ENCODE results near the gene BICD2. TPM values are rescaled to one million over a fixed set of nuclear protein-coding genes. Genes with fewer than 3 reads are reported as not detected.
A peak's percentile ranks its signal among the peaks of the same experiment; 100 is the strongest.

The BICD2 gene
- total RNA-seq, 1 donor from 2014 or later = 43.7 TPM

DNA sequence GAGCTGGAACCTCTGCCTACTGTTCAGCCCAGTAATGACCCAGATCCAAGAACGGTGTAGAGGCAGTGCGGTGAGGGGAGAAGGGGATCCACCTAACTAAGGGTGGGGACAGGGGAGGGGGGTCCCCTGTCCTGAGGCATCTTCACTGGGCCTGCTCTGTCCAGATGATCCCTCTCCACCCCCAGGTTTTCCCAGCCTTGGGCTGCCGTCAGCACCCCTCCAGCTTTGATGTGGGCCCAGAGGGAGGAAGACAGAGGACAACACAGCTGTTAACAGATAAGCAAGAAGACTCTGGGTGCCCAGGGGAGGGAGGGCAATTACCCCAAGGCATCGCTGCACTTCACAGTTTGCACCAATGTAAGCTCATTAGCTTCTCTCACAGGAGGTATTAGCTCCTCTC lies 19.3 kb downstream of the BICD2 start:
- DNase-seq = no peak
- Mint-ChIP-seq H3K36me3 (ENCODE audit: unreplicated experiment) (no peaks in the 10 kb centered on the region), H3K4me1 (ENCODE audit: low read depth, unreplicated experiment) (peaks cover 61% of the 10 kb centered on the region), H3K4me3 (ENCODE audit: unreplicated experiment) (peak overlapping the region; percentile 63), H3K9me3 (ENCODE audit: unreplicated experiment) (peaks cover 15% of the 10 kb centered on the region), H3K27me3 (ENCODE audit: unreplicated experiment) (peaks cover 10% of the 10 kb centered on the region), H3K27ac (ENCODE audit: unreplicated experiment) (peak overlapping the region; percentile 74)
- TF ChIP-seq, protein P1, sequence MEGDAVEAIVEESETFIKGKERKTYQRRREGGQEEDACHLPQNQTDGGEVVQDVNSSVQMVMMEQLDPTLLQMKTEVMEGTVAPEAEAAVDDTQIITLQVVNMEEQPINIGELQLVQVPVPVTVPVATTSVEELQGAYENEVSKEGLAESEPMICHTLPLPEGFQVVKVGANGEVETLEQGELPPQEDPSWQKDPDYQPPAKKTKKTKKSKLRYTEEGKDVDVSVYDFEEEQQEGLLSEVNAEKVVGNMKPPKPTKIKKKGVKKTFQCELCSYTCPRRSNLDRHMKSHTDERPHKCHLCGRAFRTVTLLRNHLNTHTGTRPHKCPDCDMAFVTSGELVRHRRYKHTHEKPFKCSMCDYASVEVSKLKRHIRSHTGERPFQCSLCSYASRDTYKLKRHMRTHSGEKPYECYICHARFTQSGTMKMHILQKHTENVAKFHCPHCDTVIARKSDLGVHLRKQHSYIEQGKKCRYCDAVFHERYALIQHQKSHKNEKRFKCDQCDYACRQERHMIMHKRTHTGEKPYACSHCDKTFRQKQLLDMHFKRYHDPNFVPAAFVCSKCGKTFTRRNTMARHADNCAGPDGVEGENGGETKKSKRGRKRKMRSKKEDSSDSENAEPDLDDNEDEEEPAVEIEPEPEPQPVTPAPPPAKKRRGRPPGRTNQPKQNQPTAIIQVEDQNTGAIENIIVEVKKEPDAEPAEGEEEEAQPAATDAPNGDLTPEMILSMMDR (IDR thresholded peaks at IDR 0.05; ENCODE audit: partially characterized antibody, unreplicated experiment) = no peak

DNA sequence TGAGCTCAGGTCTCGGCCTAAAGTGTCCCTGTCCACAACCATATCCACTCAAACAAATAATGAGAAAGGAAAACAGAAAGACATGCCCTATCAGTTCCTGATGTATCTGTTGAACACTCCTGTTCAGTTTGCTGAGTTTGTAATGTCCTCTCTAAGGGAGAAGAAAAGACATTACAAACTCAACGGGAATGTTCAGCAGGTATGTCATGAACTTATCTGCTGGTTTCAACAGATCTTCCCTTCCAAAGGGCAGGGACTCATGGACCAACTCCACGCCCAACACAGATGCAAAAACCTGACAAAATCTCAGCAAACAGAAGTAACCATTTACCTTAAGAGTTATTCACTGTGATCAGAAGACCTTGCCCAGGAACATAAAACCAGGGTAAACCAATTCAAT lies 23.7 kb downstream of the BICD2 start:
- Mint-ChIP-seq H3K27me3 (ENCODE audit: unreplicated experiment) (peaks cover 4% of the 10 kb centered on the region), H3K36me3 (ENCODE audit: unreplicated experiment) (no peaks in the 10 kb centered on the region), H3K4me1 (ENCODE audit: low read depth, unreplicated experiment) (peaks cover 58% of the 10 kb centered on the region), H3K4me3 (ENCODE audit: unreplicated experiment) (no peak overlapping the region), H3K9me3 (ENCODE audit: unreplicated experiment) (peaks cover 11% of the 10 kb centered on the region), H3K27ac (ENCODE audit: unreplicated experiment) (no peak overlapping the region)
- TF ChIP-seq, protein P1 (IDR thresholded peaks at IDR 0.05; ENCODE audit: partially characterized antibody, unreplicated experiment) = no peak
- DNase-seq = no peak

DNA sequence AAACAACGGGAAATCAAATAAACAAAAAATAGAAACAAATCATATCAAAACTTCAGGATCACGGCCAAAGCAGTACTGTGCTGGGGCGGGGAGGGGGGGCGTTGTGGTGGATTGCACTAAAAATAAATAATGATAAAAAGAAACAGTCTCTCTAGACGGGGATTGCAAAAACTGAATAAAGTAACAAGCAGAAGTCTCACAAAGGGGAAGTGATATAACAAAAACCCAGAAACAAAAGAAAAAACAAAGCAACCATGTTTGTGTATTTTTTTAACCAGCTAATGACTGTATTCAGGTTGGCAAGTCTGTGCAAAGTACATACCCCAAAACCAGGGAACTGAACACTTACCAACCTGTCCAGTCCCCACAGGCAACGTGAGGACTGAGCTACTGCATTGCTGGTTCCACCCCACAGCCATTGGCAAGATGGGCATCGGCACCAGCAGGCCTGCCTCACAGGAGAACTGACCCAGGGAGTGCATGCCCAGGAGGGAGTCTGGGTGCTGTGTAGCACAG lies 24.1 kb downstream of the BICD2 start:
- TF ChIP-seq, protein P1 (IDR thresholded peaks at IDR 0.05; ENCODE audit: partially characterized antibody, unreplicated experiment) = no peak
- Mint-ChIP-seq H3K27ac (ENCODE audit: unreplicated experiment) (peak overlapping the region; percentile 5), H3K27me3 (ENCODE audit: unreplicated experiment) (peaks cover 4% of the 10 kb centered on the region), H3K36me3 (ENCODE audit: unreplicated experiment) (no peaks in the 10 kb centered on the region), H3K9me3 (ENCODE audit: unreplicated experiment) (peaks cover 11% of the 10 kb centered on the region), H3K4me3 (ENCODE audit: unreplicated experiment) (no peak overlapping the region), H3K4me1 (ENCODE audit: low read depth, unreplicated experiment) (peaks cover 58% of the 10 kb centered on the region)
- DNase-seq = no peak

DNA sequence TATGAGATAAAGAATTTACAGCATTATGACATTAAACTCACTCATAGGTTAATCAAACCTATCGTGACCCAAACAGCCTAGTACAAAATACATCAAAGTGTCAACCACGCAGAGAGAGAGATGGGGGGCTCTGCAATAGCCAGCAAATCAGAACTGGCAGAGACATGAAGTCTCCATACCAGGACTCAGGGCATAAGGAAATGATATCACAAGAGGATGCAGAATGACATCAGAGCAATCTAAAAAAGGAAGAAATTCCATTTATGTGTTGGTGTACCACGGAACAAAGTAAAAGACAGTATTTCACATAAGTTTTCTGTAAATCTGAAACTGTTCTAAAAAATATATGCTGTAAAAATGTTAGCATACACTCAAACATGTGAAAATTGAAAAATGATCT lies 24.6 kb downstream of the BICD2 start:
- Mint-ChIP-seq H3K36me3 (ENCODE audit: unreplicated experiment) (no peaks in the 10 kb centered on the region), H3K27ac (ENCODE audit: unreplicated experiment) (peak overlapping the region; percentile 5), H3K27me3 (ENCODE audit: unreplicated experiment) (peaks cover 7% of the 10 kb centered on the region), H3K4me3 (ENCODE audit: unreplicated experiment) (peak overlapping the region; percentile 32), H3K9me3 (ENCODE audit: unreplicated experiment) (peaks cover 11% of the 10 kb centered on the region), H3K4me1 (ENCODE audit: low read depth, unreplicated experiment) (peaks cover 60% of the 10 kb centered on the region)
- DNase-seq = no peak
- TF ChIP-seq, protein P1 (IDR thresholded peaks at IDR 0.05; ENCODE audit: partially characterized antibody, unreplicated experiment) = no peak

DNA sequence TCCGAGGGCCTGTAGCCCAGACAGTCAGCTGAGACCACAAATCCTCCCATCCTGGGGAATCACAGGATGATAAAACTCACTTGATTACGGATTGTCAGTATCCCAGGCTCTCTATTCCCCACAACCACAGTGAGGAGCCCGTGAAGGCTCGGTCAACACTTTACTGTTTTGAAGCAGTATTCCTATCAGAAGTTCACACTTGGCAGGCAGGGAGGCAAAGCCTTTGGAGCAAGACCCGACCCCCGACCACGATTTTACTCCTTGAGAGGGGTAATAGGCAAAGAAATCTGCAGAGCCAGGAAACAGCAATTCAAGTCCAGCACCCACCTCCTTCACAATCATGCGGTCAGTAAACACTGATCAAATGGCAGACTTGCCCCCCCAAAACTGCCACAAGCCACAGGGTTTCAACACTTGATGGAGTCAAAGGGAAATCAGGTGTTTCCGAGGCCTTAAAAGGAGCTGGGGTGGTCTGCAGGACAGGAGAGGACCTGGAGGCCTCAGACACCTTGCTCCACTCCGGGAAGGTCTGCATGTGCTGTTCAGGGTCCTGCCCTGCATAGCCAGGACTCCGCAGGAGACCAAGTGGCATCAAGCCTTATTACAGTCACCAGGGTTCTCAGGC lies 25.2 kb downstream of the BICD2 start:
- TF ChIP-seq, protein P1 (IDR thresholded peaks at IDR 0.05; ENCODE audit: partially characterized antibody, unreplicated experiment) = no peak
- H3K4me3 Mint-ChIP-seq (ENCODE audit: unreplicated experiment) = no peak overlapping the region
- H3K4me1 Mint-ChIP-seq (ENCODE audit: low read depth, unreplicated experiment) = peaks cover 58% of the 10 kb centered on the region
- DNase-seq = no peak
- peaks cover 9% of the 10 kb centered on the region for H3K9me3 Mint-ChIP-seq (ENCODE audit: unreplicated experiment)
- no peak overlapping the region for H3K27ac Mint-ChIP-seq (ENCODE audit: unreplicated experiment)
- H3K36me3 Mint-ChIP-seq (ENCODE audit: unreplicated experiment) = no peaks in the 10 kb centered on the region
- H3K27me3 Mint-ChIP-seq (ENCODE audit: unreplicated experiment) = peaks cover 7% of the 10 kb centered on the region

Measured in glutamatergic neuron (in vitro differentiated cells).